GM21381 (cell line): Measurements from ENCODE around the gene CCDC192.
A peak's percentile ranks its signal among the peaks of the same experiment; 100 is the strongest.
"Not testable (repeated sequence)": the region's sequence is repeated elsewhere in the genome, so short reads cannot be mapped to it uniquely, and the experiment has no call there.

Source experiments
- ATAC-seq: cut with Tn5 transposase; IDR thresholded peaks from one replicate; pipeline ENCODE4 v1.9.1; 2021; ENCODE audit warnings: mild to moderate bottlenecking, moderate library complexity; ENCODE audit not compliant: unreplicated experiment

CCDC192 gene

DNA sequence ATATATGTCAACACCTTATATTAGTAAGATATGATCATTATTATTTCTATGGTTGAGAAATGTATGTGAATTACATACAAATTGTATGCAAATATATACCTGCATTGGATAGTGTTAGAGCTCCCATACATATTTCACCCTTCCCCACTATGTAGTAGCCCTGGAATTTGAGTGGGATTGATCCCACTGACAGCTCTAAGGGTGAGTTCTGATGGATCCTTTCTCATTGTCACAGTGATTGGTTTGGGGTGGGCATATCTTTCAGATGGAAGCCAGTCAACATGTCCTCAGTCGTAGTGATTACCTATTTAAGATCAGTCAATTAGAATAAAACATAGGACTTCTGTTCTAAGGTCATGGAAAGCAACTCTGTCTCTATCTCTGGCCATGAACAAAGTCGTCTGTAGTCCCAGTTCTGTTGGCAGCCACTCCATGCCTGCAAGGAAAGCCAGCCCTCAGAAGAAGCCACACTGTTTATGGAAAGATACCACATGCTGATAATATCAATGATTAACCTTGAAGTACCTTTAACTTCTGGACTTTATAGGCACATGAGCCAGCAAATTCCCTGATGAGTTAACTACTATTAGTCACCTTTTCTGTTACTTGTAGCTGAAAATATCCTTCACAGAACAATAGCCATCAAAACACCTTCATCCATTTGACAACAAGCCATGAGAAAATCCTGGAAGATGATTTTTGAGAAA is 5.1 kb upstream of the CCDC192 start:
- no peak for ATAC-seq

- no peak for ATAC-seq
Measured at GRCh38 chr5:127699416-127699815, 3.8 kb upstream of the CCDC192 start.

DNA sequence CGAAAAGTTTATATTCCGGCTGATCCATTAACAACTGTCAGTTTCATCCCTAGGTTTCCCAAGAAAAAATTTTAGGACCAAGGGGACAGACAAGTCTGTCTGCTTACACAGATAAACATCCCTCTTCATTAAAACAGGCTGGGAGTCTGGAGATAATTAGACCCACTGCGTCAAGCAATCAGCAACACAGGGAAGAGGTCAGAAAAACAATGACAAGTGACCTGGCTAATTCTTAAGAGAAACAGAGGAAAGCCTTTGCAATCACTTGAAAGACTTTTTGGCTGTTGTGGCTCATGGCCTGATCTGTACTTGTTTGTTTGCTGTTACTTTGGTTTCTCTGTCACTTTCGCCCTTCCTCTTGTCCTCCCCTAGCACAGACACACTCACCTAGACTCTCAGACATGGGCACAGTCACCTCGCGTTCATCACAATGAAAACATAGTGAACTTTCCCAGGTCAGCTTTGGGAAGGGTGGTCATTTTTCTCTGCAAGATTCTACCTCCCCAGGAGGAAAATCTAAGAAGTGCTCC is 2.9 kb upstream of the CCDC192 start:
- ATAC-seq, result no peak

DNA sequence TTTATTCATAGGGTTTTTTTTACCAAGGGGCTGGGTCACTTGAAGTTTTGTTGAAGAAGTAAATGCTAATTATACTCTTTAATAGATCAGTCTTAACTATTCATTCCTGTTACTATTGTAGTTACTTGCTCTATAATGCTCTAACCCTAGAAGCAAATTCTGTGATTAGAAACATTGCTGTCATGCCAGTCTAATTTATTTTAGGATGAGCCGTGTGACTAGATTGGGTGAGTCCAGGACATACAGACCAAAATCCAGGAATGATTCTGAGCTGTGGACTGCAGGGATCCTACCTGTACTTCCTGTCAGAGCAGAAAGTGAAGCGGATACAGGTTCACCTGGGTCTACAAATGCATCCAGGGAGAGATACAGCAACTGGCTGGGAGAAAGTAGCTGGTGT is 757 bp upstream of the CCDC192 start:
- ATAC-seq, result no peak

DNA sequence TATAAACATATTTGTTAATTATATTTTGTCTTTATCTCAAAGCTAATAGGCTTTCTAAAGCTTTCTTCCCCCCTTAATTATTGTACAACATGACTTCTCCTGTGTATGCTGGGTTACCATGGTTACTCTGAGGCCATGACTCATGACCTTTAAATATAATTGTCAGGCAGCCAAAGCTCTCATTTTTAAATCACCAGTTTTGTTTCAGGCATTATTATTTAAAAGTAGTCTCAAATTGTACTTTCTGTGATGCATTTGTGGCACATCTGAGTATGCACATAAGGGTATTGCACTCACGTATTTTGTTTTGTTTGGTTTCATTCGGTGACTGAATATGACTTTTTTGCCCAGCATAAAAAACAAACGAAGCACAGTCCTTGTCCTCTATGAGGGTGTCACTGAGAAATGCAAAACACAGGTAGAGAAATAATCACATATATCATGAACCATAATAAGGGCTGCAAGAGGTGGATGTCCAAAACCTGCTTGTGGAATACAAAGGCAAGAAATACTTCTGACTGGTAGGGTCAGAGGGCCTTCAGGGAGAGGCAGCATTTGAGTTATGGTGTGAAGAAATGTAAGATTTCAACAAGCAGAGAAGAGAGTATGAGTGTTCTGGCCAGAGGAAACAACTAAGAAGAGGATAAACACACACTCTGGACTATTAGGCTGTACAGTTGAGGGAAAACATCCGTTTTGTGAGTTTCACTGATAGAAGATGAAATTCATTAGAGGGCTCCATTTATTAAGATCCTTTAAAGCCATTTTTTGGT is 2.1 kb downstream of the CCDC192 start:
- ATAC-seq, result no peak

DNA sequence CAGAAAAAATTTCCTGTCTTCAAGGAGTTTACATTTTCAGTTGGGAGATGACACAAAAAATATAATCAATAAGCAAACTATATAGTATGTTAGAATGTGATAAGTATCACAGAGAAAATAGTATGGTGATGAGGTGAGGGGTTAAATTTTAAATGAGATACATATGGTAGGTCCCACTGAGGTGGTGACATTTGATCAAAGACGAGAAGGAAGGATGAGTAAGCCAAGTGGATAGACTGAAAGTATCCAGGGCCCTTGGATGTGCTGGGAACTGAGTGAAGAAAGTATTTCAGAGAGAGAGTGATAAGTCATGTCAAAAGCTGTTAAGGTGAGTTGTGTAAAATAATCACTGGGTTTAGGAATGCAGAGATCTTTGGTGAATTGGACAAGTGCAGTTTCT is 3.5 kb downstream of the CCDC192 start:
- no peak for ATAC-seq

DNA sequence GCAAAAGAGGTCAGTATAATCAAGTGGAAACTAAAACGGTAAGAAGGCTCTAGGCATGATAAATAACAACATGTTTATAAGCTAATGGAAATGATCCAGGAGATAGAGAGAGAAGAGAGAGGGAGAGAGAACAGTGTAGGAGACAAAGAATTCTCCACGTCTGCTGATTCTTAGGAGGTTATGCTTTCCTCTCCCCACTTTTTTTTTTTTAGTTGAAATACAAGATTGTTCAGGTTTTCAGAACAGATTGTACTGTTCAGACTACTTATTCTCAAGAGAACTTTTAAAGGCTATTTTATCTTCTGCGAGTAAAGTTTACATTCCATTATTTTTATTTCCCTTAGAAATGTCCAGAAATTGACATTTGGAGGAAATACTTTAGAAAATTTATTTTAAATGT is 4.0 kb downstream of the CCDC192 start:
- no peak for ATAC-seq

- ATAC-seq, result not testable (repeated sequence)
Measured at GRCh38 chr5:127713083-127713482, 9.9 kb downstream of the CCDC192 start.

DNA sequence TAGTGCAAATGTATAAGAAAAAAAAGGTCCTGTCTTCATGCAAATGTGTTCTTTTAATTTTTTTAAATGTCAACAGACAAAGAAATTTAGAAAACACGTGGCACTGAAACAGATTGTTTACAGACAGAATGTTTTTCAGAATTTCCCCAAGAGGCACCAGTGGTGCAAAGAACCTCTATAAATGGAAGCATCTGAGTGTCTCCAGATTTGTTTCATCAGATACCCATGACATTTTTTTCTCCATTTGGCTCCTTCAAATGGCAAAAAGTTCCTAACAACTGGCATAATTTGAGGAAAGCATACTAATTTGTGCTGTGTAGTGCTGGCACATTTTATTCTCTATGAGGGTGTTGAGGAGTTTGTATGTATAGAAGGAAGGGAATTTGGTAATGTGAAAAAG is 15.0 kb downstream of the CCDC192 start:
- ATAC-seq, result no peak

GRCh38 chr5:127723571-127723970 is 20.4 kb downstream of the CCDC192 start:
- ATAC-seq, result no peak

DNA sequence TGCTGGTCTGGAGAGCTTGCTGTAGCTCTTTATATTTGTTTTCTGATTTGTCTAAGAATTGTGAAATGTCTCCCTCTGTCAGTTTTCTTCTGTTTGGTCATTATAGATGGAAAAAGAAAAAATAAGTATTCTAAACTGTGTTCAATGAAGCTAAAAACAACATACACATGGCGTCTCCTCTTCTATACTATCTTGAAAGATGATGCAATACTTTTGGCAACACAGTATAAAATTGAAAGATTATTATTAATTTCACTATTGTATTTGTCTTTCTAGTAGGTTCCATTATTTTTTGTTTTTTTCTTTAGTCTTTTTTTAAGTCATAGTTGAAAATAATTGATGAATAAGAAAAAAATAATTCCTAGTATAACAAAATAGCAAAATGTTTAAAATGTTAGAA is 22.5 kb downstream of the CCDC192 start:
- no peak for ATAC-seq

- no peak for ATAC-seq
Measured at GRCh38 chr5:127732963-127733362, 29.8 kb downstream of the CCDC192 start.

- ATAC-seq, result not testable (repeated sequence)
Measured at GRCh38 chr5:127739348-127739747, 36.2 kb downstream of the CCDC192 start.

DNA sequence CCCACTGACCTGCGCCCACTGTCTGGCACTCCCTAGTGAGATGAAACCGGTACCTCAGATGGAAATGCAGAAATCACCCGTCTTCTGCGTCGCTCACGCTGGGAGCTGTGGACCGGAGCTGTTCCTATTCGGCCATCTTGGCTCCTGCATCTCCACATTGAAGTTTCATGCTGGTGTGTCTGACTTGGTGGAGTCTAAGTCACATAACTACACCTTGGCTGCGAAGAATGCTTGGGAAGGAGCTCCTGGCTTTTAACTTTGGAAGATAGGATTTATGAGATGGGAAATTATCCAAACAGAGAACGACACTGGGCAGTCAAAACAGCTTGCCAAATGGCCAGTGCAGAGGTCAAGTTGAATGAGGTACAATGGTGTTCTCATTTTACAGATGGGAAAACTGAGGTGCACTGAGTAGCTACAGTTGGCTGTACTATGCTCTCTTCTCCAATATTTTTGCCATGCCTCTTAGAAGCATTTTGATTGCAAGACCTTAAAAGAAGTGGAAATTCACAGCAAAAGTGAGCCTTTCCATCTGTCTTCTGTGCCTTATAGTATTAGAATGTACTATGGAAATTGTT is 36.7 kb downstream of the CCDC192 start:
- no peak for ATAC-seq

DNA sequence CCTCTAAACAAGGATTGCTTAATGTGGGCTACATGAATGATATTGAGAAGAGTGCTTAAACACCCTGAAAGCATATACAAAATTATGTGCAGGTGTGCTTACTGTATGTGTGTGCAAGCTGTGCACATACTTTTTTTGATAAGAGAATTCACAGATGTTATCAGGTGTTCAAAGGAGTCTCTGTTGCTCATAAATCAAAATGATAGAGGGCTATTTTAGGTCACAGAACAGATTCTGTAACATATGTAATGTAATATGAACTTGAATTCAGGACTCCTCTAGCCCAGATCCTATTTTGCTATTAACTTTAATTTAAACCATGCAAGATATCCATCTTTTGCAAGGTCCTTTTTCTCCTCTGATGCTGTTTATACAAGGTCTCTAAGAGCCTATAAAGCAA is 38.2 kb downstream of the CCDC192 start:
- no peak for ATAC-seq

DNA sequence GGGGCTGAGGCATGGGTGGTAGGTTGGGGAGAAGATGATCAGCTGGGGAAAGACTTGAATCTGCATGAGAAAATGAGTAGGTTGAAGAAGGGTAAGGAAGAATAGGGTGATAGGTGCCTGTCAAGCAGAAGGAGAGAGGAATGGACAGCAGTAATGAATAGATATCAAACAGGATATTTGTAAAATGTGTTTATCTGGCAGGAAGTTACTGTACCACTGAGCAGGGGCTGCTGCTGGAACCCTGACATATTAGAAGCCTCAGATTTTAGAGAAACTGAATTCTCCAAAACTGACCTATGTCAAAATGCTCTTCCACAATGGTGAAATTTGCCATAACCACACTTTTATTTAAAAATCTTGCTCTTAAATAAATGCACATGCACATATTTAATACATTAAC is 41.0 kb downstream of the CCDC192 start:
- ATAC-seq, result no peak

GRCh38 chr5:127746756-127747155 is 43.6 kb downstream of the CCDC192 start:
- no peak for ATAC-seq

DNA sequence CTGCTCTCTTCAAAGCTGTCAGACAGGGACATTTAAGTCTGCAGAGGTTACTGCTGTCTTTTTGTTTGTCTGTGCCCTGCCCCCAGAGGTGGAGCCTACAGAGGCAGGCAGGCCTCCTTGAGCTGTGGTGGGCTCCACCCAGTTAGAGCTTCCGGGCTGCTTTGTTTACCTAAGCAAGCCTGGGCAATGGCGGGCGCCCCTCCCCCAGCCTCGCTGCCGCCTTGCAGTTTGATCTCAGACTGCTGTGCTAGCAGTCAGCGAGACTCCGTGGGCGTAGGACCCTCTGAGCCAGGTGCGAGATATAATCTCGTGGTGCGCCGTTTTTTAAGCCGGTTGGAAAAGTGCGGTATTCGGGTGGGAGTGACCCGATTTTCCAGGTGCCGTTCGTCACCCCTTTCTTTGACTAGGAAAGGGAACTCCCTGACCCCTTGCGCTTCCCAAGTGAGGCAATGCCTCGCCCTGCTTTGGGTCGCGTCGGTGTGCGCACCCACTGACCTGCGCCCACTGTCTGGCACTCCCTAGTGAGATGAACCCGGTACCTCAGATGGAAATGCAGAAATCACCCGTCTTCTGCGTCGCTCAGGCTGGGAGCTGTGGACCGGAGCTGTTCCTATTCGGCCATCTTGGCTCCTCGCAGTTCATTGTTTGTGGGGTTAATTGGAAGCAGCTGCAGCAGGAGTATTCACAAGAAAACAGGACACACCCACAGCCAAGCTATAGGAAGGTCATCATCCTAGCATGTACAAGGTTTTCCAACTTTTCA is 49.5 kb downstream of the CCDC192 start:
- ATAC-seq, result not testable (repeated sequence)

- ATAC-seq, result no peak
Measured at GRCh38 chr5:127754259-127754658, 51.1 kb downstream of the CCDC192 start.

GRCh38 chr5:127754706-127755105 is 51.5 kb downstream of the CCDC192 start:
- ATAC-seq, result no peak

DNA sequence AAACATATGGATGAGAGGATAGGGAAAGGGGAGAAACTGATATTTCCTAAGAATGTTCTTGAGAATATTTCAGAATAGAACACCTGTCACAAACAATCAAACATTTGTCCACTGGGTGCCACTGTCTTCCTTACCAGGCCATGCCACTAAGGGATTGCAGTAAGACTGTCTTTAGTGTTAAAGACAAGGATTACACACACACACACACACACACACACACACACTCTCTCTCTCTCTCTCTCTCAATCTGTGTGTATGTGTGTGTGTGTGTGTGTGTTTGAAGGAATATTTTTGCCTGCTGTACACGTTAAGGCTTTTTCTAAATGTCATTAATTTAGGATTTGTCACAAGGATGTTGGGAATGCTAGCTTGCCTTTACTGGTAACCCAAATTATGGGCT is 54.4 kb downstream of the CCDC192 start:
- peak; percentile 89 for ATAC-seq
